NCI-H1436 treated with DMSO at 0.1 percent for 48 hours (cell line): ENCODE results near the gene TMCO1.
"Not testable (repeated sequence)": the region's sequence is repeated elsewhere in the genome, so short reads cannot be mapped to it uniquely, and the experiment has no call there.

Experiments used
- DNase-seq: peaks from one replicate; lab custom pipeline; 2025; lab: John Stamatoyannopoulos, UW

TMCO1 gene

GRCh38 chr1:165747632-165748447 is 20.8 kb downstream of the TMCO1 start:
- DNase-seq: no peak

GRCh38 chr1:165744913-165745312 is 23.8 kb downstream of the TMCO1 start:
- DNase-seq: not testable (repeated sequence)

- no peak for DNase-seq
These were observed 26.5 kb downstream of the TMCO1 start for GRCh38 chr1:165742194-165742593.

- DNase-seq: no peak
These were observed 29.9 kb downstream of the TMCO1 start for GRCh38 chr1:165738794-165739193.

- no peak for DNase-seq
These were observed 31.5 kb downstream of the TMCO1 start for GRCh38 chr1:165737196-165737595.

GRCh38 chr1:165734906-165735305 is 33.8 kb downstream of the TMCO1 start:
- no peak for DNase-seq

GRCh38 chr1:165726841-165727240 is 41.8 kb downstream of the TMCO1 start:
- no peak for DNase-seq

- no peak for DNase-seq
These were observed 42.5 kb downstream of the TMCO1 start for GRCh38 chr1:165726169-165726568.

GRCh38 chr1:165717918-165718515 is 50.7 kb downstream of the TMCO1 start:
- no peak for DNase-seq

- DNase-seq: not testable (repeated sequence)
These were observed 52.2 kb downstream of the TMCO1 start for GRCh38 chr1:165716265-165717051.

GRCh38 chr1:165712764-165713163 is 55.9 kb downstream of the TMCO1 start:
- no peak for DNase-seq

- DNase-seq: no peak
These were observed 60.5 kb downstream of the TMCO1 start for GRCh38 chr1:165707984-165708706.

GRCh38 chr1:165703648-165704047 is 65.0 kb downstream of the TMCO1 start:
- DNase-seq: no peak

- DNase-seq: not testable (repeated sequence)
These were observed 66.7 kb downstream of the TMCO1 start for GRCh38 chr1:165701922-165702321.

GRCh38 chr1:165699577-165699976 is 69.1 kb downstream of the TMCO1 start:
- no peak for DNase-seq

GRCh38 chr1:165698761-165699052 is 70.0 kb downstream of the TMCO1 start:
- DNase-seq: no peak

GRCh38 chr1:165697881-165698760 is 70.5 kb downstream of the TMCO1 start, which contains the start of gene ALDH9A1:
ALDH9A1 (minus strand) TSS chr1:165698562; CDS start chr1:165698558, 4 bp downstream.
- peak; percentile 53 for DNase-seq

GRCh38 chr1:165697491-165697880 is 71.2 kb downstream of the TMCO1 start:
- DNase-seq: no peak

GRCh38 chr1:165696625-165697100 is 72.0 kb downstream of the TMCO1 start:
- DNase-seq: no peak

- no peak for DNase-seq
These were observed 73.6 kb downstream of the TMCO1 start for GRCh38 chr1:165695031-165695430.

- DNase-seq: no peak
These were observed 80.6 kb downstream of the TMCO1 start for GRCh38 chr1:165688046-165688445.
